ENCODE measurements around the gene TAOK3.

TAOK3 gene

GRCh38 chr12:118404876-118405521 lies 32.3 kb upstream of the TAOK3 start:
- TF ChIP-seq CTCF (IDR thresholded peaks at IDR 0.05; ENCODE audit: low read depth, low read length), result peak; percentile 90
- peak; percentile 74 for DNase-seq
- H3K27me3 ChIP-seq, result no peaks in the 10 kb centered on the region
- H3K9me3 ChIP-seq, result no peaks in the 10 kb centered on the region
- no peak overlapping the region for H3K4me3 ChIP-seq (ENCODE audit: low read depth, low read length)
- H3K36me3 ChIP-seq, result peaks cover 14% of the 10 kb centered on the region
- no peaks in the 10 kb centered on the region for H3K4me1 ChIP-seq

GRCh38 chr12:118402251-118402650 lies 29.5 kb upstream of the TAOK3 start:
- Histone ChIP-seq H3K4me1 (no peaks in the 10 kb centered on the region), H3K36me3 (peaks cover 21% of the 10 kb centered on the region), H3K27me3 (no peaks in the 10 kb centered on the region), H3K4me3 (ENCODE audit: low read depth, low read length) (no peak overlapping the region), H3K9me3 (no peaks in the 10 kb centered on the region)
- DNase-seq, result no peak
- no peak for TF ChIP-seq CTCF (IDR thresholded peaks at IDR 0.05; ENCODE audit: low read depth, low read length)

DNA sequence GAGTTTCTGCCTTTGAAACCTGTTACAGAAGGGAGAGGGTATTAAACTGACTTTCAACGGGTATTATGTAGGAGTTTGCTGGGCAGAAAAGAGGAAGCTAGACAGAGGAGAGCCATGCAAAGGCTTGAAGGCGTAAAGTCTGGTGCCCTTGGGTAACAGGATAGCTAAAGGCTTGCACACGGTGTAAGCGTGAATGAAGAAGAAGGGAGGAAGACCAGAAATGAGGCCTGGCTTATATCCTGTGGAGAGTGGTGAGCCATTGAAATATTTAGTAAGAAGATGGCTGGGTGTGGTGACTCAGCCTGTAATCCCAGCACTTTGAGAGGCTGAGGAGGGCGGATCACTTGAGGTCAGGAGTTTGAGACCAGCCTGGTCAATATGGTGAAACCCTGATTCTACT lies 26.2 kb upstream of the TAOK3 start:
- peaks cover 39% of the 10 kb centered on the region for H3K36me3 ChIP-seq
- H3K9me3 ChIP-seq, result no peaks in the 10 kb centered on the region
- no peak for DNase-seq
- H3K4me1 ChIP-seq, result no peaks in the 10 kb centered on the region
- no peaks in the 10 kb centered on the region for H3K27me3 ChIP-seq
- H3K4me3 ChIP-seq (ENCODE audit: low read depth, low read length), result no peak overlapping the region
- no peak for TF ChIP-seq CTCF (IDR thresholded peaks at IDR 0.05; ENCODE audit: low read depth, low read length)

GRCh38 chr12:118398524-118398923 lies 25.8 kb upstream of the TAOK3 start:
- H3K9me3 ChIP-seq, result no peaks in the 10 kb centered on the region
- H3K27me3 ChIP-seq, result no peaks in the 10 kb centered on the region
- no peak overlapping the region for H3K4me3 ChIP-seq (ENCODE audit: low read depth, low read length)
- TF ChIP-seq CTCF (IDR thresholded peaks at IDR 0.05; ENCODE audit: low read depth, low read length), result no peak
- no peak for DNase-seq
- peaks cover 43% of the 10 kb centered on the region for H3K36me3 ChIP-seq
- H3K4me1 ChIP-seq, result no peaks in the 10 kb centered on the region

DNA sequence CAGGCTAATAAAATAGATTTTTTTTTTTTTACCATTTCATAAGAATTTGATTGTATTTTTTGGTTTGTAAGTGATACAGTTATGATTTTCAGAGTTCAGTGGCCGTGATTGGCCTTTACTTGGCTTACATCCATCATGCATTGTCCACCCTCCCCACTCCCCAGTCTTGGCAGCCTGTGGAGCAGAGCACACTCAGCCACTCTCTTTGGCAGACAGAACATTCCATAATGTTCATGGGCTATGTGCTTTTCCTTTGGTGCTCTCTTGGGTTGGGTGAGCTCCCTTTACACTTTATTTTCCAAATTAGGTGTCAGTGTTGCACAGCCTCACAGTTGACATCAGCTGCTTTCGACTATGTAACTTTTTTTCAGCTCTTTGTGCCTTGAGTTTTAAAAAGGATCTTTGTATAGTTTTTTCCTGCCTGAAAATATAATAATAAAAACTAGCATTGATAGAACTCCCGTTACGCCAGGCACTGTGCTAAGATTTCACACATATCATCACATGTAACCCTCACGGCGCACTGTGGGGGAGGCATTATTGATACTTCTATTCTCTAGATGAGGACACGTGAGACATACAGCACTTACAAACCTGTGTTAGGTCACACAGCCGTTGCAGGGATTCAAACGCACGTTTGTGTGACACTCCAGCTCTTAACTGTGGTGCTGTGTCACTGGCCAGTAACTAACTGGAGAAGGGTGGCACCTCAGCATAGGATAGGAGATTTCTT lies 25.2 kb upstream of the TAOK3 start:
- no peak for DNase-seq
- no peaks in the 10 kb centered on the region for H3K9me3 ChIP-seq
- H3K4me3 ChIP-seq (ENCODE audit: low read depth, low read length), result no peak overlapping the region
- no peaks in the 10 kb centered on the region for H3K27me3 ChIP-seq
- TF ChIP-seq CTCF (IDR thresholded peaks at IDR 0.05; ENCODE audit: low read depth, low read length), result no peak
- peaks cover 37% of the 10 kb centered on the region for H3K36me3 ChIP-seq
- no peaks in the 10 kb centered on the region for H3K4me1 ChIP-seq

DNA sequence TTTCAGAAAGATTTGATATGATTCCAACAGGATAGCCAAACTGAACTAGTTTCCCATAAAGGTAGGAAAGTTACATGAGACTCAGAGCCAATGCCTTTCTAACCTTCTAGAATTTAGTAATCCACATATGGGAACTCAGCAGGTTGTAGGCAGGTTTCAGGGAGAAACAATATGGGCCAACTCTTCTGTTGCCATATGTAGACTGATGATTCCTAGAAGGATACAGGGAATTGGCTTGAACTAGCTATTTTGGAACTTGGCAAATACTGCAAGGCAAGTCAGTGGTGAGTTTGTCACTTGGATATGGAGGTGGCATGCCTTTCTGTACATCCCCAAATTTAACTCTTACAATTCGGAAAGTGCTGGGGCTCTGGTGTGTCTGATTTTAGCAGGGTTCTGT lies 19.1 kb upstream of the TAOK3 start:
- H3K4me1 ChIP-seq, result no peaks in the 10 kb centered on the region
- H3K4me3 ChIP-seq (ENCODE audit: low read depth, low read length), result no peak overlapping the region
- H3K36me3 ChIP-seq, result peaks cover 40% of the 10 kb centered on the region
- no peak for DNase-seq
- H3K9me3 ChIP-seq, result no peaks in the 10 kb centered on the region
- no peaks in the 10 kb centered on the region for H3K27me3 ChIP-seq
- no peak for TF ChIP-seq CTCF (IDR thresholded peaks at IDR 0.05; ENCODE audit: low read depth, low read length)

All from BE2C (cell line).